CD4-positive, alpha-beta T cell treated with Interleukin-12 subunit alpha and Interleukin-12 subunit beta, for 1 hour (primary cell): ENCODE results near the gene IGF1R.
"Not testable (repeated sequence)": the region's sequence is repeated elsewhere in the genome, so short reads cannot be mapped to it uniquely, and the experiment has no call there.

Experiments
- DNase-seq: peaks from one replicate; pipeline ENCODE4 v3.0.0-alpha.2; 2020

IGF1R gene

DNA sequence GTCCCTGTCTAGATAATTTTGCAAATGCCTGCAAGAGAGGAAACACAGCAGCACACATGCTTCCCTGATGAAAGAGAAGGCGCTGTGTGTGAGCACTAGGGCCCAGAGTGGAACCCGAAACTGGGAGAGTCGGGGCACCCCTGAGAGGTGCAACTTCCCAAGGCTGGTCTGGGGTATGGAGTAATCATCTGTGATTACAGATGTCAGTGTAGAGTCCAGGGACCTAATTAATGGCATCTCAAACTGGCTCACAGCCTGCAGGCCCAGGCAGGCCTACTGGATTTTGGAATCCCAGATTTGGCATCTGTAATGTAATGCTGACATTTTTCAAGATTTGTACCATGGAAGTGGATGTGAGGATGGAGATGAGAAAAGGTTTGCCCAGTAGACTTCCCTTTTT, 329.8 kb downstream of the IGF1R start:
- DNase-seq, result no peak

GRCh38 chr15:98980899-98981228, 332.5 kb downstream of the IGF1R start:
- no peak for DNase-seq

DNA sequence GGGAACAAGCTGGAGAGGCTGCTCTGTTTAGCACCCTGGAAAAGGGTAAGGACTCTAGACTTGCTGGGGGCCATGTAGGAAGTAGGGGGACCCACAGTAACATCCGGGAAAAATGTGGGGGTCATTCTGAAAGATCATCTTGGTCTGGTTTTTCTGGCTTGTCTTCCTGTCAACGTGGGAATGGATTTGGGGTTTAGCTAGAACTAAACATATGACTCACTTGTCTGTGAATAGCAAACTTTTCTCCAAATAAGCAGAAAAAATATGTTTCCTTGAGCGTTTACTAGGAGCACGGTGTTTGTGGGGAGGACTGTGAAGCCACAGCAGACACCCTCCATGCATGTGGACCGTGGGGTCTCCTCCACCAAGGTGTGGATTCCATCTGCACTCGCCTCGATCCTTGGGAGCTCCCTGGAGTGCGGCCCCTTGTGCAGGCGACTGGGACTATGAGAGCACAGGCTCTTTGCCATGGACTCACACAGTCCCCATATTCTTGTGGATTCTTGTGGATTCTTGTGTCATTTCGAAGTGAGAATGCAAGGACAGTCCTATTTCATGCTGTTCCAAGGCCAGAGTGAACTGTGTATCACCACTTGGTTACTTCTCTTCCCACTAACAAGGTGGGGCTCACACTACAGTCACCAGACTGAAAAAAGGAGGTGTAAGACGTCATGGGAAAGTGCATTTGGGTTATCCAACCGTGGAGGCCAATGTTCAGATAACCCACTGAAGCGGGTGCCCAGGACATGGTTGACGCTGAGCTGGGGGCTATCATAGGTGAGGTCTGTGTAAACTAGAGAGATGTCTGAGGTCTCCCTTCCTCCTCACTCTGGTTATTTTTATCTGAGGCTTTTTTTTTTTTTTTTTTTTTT, 333.7 kb downstream of the IGF1R start:
- DNase-seq, result no peak

- no peak for DNase-seq
These were observed 335.0 kb downstream of the IGF1R start for GRCh38 chr15:98983334-98983733.

- no peak for DNase-seq
These were observed 337.9 kb downstream of the IGF1R start for GRCh38 chr15:98986281-98986680.

DNA sequence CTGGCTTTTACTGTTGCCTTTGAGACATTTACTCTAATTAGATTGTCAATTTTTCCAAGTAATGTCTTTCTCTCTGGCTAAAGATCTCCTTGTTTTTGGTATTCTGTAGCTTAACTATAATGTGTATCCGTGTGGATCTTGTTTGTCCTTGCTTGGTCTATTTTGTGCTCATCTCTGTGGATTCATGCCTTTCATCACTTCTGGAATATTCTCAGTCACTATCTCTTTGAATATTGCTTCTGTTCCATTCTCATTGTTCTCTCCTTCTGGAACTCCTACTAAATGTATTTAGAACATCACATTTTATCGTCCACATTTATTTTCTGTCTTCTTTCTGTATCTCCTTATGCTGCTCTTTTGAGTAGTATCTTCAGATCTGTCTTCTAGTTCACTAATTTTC, 346.6 kb downstream of the IGF1R start:
- DNase-seq, result no peak

DNA sequence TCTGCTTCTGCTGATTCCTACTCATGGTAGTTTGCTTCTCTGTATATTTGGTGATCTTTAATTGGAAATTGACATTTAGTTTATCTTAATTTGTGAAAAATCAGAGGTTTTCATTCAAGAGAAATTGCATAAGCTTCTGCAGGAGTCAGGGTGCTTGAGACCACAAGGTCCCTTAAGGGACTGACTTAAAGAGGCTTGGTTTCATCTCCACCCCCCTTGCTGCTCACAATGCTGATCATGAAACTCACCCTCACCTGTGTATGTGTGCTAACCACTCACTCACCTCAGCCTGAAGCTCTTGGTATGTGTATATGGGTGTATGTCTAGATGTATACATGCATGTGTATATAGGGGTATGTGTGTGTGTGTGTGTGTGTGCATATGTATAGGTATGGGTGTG, 347.8 kb downstream of the IGF1R start:
- DNase-seq, result no peak

DNA sequence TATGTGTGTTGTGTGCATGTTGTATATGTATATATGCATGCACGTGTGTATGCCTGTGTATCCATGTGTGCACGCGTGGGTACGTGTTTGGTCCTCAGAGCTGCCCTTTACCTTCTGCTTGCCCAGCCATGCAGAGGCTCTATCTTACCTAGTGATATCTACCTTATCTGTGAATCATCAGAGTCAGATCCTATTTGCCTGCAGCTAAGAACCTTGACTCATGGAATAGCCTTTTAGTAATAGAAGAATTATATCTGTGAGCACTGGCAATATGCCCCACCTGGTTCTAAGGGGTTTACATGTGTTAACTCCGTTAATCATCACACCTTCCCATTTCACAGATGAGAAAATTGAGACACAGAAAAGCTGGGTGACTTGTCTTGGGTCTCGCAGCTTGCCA, 348.3 kb downstream of the IGF1R start:
- DNase-seq, result no peak

DNA sequence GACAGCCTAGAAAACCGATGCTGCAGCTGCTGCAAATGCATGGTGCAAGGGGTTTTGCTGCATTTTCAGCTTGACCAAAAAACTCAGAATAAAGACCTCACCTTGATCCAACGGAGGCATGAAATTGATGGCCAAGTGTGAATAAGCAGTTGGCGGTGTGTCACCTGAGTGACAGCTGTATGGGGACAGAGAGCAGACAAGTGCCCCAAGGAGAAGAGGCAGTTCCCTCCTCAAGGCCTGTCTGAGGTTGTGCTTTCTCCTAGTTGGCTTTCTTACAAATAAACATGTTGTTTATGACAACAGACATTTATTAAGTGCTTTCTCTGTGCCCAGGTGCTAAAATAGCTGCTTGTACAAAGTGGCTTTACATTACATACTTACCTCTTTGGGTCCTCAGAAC, 349.0 kb downstream of the IGF1R start:
- DNase-seq, result no peak

DNA sequence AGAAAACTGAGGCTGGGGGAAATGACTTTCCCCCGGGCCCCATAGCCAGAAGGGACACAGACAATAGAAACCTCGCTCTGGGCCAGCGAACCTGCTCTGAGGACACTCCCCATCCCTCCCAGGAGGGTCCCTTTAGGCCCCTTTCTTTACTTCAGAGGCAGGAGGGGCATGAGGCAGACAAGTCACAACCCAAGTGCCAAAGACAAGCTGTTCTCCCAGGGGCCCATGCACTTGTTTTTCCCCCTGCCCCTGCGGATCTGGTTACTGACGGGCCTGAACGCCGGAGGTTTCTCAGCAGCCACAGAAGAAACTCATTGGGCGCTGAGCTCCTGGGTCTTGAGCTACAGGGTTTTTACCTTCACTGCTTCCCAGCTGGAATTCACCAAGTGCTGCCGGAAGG, 349.4 kb downstream of the IGF1R start:
- no peak for DNase-seq

DNA sequence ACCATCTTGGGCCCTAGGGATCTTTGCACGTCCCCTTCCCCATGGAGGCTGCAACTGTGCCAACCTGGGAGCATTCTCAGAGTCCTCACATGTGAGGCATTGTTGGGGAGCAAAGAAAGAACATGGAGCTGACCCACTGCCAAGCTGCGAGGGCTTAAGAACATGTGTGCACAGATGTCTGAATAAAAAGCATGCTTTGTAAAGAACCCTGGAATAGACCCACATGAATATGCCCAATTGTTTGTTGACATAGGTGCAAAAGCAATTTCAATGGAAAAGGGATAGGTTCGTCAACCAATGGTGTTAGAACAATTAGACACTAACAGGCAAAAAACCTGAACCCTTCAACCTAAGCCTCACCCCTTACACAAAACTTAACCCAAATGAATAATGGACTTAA, 349.9 kb downstream of the IGF1R start:
- DNase-seq, result no peak

DNA sequence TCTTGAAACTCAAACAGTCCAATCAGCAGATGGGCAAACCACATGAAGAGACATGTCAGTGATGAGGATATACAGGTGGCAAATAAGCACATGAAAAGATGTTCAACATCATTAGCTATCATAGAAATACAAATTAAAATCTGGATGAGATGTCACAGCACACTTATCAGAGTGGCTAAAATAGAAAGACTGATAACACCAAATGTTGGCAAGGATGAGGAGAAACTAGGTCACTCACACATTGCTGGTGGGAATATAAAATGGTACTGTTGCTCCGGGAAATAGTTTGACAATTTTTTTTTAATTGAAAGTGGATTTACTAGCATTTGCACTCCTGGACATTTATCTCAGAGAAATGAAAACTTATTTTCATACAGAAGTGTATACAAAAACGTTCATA, 350.9 kb downstream of the IGF1R start:
- no peak for DNase-seq

GRCh38 chr15:99002226-99002625, 353.9 kb downstream of the IGF1R start:
- no peak for DNase-seq

- not testable (repeated sequence) for DNase-seq
These were observed 355.0 kb downstream of the IGF1R start for GRCh38 chr15:99003317-99003716.

GRCh38 chr15:99004998-99005974, 356.9 kb downstream of the IGF1R start:
- not testable (repeated sequence) for DNase-seq

- DNase-seq, result no peak
These were observed 357.8 kb downstream of the IGF1R start for GRCh38 chr15:99006146-99006545.

DNA sequence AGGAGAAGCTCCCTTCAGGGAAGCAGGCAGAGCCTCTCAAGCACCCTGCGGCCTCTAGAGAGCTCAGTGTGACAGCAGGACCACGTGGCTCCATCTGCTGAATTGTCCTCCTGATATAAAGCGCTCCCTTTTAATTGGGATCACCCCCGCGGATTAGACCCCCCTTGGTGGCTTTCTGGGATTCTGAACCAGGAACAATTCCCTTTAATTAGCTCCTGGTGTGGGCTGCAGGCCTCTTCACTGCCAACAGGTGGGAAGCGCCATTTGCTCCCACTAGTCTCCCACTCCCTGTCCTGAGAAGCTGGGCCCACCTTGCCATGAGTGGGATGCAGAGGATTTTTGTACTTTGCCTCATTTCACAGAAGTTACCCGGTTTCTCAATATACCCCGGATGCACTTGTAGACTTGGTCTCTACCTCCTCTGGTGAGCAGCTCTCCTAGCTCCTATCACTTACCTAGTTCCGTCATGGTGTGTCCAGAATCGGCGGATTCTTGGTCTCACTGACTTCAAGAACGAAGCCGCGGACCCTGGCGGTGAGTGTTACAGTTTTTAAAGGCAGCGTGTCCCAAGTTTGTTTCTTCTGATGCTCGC, 358.7 kb downstream of the IGF1R start:
- DNase-seq, result no peak

DNA sequence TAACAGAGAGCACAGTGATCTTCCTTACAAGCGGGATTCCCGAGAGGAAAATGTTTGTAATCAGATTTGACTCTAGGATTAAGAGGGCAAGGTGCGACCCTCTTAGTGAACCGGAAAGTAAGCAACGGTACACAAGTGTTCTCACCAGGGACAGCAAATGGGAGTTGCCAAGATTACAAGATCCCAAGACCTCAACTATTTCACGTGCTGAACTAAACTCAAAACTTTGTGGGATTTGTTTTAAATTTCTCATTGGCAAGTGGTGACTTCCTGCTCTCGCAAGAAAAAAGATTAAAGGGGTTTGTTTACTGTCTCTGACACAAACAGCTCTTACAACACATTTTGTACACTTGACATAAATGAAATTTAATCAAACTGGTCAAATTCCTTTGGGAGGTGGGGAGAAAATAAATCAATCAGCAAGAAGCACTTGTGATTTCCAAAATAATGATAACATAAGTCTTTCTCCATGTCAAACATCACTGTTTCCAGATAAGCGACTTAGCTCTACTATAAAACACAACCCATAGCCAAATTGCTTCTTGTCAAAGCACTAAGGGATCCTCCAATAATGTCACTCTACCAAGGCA, 361.5 kb downstream of the IGF1R start:
- DNase-seq, result no peak

DNA sequence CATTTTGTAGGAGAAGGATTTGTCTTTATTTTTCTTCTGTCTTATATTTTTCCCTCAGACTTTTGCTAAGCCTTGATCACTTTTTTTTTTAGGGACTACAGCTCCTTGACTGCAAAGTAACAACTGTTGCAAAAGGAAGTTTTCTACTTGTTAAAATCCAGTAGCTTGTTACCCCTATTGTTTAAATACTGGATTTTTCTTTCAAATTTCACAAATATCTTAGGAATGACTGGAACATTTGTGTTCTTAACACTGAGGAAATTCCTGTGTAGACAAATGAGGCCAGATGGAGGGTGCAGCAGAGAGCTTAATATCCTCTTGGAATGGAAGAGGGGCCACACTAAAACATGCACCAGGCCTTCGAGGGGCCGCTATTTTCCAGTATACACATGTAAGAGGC, 362.4 kb downstream of the IGF1R start:
- no peak for DNase-seq
